ENCODE measurements around the gene POU2F2.
"Not testable (repeated sequence)": the region's sequence is repeated elsewhere in the genome, so short reads cannot be mapped to it uniquely, and the experiment has no call there.

The POU2F2 gene

DNA sequence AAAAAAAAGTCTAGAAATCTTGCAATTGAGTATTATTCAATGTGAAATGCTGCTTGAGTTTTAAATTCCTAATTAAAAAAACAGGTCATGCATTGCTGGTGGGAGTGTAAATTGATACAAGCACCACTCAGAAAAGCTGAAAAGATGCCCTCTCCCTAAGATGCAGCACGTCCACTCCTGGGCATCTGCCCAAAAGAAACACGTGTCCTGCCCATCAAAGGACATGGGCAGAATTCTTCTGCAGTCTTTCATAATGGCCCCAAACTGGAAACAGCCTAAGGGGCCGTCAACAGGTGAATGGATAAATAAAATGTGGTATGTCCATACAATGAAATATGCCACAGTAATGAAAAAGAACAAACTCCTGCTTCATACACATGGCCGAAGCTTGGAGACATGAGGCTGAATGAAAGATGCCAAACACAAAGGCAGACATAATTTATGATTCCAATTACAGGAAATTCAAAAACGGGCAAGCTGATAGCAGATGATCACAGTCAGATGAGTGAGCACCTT lies 7.8 kb downstream of the POU2F2 start:
- DNase-seq: no peak

DNA sequence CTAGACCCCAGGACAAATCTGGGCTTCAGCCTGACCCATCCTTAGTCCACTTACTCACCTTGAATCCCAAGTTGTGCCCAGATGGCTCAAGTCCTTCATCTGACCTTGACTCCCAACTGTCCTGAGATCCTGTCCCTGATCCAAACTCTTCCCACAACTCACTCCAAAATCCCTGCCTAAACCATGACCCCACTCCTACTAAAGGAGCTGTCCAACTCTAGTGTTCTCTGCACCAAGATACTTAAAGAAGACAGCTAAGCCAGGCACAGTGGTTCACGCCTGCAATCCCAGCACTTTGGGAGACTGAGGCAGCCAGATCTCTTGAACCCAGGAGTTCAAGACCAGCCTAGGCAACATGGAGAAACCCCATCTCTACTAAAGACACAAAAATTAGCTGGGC lies 8.5 kb downstream of the POU2F2 start:
- no peak for DNase-seq

DNA sequence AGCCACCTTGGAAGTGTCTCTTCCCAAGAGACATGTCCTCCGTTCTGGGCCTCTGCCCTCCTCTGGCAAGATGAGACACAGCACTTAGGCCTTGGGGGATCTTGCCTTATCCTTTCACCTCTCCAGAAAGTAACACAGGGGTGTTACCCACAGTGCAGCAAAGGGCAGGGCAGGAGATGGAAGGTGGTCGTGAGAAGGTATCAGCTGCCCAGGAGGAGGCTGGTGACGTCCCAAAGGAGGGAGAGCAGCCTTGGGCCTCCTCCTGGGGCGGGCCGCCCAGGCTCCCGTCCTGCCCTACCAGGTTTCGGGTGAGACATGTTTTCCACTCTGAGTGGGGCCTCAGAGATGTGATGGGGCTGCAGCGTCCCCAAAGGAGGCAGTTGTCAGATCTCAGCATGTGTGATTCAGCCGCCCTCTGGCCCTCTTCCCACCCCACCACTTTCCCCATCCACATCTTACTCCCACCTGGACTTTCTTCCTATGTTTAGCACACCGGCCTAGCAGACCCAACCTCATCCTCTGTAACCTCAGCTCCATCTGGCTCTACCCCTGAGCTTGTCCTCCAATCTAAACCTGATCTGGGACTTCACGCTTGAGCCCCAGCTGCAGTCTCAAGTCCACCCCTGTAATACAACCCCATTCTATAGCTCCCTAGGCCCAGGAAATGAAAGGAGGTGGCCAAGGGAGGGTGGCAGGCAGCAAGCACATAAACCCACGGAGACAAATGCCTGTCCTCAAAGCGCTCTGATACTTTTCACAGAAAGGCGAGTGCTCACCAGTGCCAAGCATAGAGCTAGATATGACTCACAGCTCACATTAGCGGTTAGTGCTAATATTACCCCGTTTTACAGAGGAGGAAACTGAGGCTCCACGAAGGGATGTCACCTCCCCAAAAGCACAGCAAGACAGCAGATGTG lies 9.3 kb downstream of the POU2F2 start:
- DNase-seq: peak; percentile 70

DNA sequence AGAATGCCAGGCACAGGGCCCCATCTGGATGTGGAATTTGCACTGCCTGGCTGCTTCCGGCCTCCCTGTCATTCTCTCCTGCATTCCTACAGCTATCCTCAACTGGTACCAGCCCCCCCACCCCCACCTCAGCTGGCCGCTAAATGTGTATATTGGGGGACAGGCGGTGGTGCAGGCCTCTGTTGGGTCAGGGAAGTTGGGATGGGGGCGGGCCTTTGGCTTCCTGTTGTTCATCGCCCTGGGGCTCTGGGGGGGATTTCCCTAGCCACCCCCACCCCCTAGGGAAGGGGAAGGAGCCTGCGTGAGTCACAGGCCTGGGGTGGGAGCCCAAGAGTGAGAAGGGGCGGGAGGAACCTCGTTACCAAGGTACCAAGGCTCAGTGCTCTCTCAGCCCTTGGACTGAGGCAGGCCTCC lies 10.6 kb downstream of the POU2F2 start:
- DNase-seq: peak; percentile 85

DNA sequence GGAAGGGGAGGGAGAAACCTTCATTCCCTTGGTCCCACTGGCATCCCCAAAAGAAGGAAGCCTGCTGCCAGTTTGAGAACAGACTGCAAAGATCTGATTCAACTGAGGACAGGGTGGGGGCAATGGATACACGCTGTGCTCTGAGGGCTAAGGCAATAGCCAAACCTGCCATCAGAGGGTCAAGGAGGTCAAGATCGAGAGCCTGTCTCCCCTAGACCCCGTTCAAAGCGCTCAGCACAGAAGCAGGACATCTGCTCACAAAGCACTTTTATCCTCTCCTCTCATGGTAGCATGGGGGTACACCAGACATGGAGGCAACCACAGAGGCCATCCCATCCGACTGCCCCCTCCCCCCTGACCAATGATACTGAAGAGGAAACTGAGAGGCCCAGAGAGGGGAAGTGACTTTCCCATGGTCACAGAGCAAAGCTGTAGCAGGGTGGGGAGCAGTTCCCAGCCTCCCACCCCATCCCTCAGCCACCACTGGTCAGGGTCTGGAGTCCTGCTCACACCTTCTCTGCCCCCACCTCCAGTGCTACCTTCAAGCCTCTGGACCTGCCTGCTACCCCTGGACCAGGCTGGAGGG lies 11.1 kb downstream of the POU2F2 start:
- DNase-seq: no peak

DNA sequence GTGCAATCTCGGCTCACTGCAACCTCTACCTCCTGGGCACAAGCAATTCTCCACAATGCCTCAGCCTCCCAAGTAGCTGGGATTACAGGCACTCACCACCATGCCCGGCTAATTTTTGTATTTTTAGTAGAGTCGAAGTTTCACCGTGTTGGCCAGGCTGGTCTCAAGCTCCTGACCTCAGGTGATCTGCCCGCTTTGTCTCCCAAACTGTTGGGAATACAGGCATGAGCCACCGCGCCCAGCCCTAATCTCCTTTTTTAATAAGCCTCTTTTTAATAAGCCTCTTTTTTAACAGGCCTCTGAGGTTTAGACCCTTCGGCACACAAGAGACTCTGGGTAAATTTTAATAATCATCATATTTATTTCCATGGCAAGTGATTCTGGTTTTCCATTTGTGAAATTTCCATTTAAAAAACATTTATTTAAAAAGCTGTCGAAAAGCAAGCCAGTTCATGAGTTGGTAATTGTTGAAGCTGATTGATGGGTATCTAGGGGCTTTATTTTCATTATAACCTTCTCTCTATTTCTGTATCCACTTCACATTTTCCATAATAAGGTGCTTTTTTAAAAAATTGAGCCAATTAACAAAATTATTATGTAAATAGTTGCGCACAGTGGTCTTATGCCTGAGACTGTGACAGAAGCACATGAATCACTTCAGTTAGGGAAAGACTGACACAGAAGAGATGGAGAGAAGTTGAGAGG lies 11.8 kb downstream of the POU2F2 start:
- no peak for DNase-seq

DNA sequence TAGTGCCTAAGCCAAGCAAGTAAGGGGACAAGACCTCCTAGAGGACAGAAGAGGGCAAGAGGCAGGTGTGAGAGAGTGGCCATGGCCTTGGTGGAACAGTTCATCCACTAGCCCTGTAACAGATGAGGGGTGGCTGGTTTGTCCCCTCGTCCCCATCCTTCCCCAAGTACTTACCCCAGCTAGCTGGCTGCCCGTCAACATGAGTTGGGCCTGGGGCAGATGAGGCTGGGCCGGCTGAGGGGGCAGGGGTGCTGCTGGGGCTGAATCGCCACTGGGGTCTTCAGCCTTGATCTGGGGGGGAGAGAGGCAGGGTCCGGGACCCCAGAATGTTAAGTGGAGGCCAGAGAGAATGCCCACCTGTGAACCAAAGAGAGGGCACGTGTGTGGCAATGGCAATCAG lies 15.2 kb downstream of the POU2F2 start:
- no peak for DNase-seq

DNA sequence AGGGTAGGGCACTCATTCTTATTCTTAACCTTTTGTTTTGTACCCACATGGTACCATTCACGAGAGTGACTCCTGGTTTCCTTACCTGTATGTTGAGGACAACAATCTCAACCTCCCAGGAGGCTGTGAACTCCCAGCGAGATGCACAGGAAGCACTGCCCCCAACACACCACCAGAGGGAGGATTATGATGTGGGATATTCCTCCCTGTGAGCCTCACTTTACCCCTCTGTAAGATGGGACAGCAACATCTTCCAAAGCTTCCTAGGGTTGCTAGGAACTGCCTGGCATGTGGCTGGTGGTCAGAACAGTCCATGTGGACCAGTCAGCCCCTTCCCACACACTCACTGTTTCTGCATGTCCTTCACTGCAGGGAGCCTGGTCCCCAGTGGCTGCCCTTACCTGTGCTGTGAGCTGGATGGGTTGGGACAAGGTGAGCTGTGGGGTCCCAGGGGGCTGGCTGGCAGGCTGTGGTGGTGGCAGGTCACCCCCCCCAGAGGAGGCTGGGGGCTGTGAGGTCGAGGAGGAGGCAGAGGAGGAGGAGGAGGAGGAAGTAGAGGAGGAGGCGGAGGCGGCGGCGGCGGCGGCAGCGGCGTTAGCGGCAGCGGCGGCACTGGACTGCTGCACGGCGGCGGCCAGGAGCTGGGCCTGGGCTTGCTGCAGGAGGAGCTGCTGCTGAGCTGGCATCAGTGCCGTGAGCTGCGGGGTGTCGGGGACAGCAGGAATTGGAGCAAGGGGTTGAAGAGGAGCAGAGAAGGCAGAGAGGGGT lies 15.8 kb downstream of the POU2F2 start:
- DNase-seq: no peak

DNA sequence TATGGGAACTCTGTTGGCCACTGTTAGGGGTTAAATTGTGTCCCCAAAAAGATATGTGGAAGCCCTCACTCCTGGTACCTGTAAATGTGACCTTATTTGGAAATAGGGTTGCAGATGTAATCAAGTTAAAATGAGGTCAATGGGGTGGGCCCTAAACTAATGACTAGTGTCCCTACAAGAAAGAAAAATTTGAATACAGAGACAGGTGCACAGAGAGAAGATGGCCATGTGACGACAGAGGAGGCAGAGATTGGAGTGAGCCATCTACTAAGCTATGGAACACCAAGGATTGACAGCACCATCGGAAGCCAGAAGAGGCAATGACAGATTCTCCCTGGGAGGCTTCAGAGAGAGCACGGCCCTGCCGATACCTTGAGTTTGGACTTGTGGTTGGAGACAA lies 16.5 kb downstream of the POU2F2 start:
- DNase-seq: no peak

DNA sequence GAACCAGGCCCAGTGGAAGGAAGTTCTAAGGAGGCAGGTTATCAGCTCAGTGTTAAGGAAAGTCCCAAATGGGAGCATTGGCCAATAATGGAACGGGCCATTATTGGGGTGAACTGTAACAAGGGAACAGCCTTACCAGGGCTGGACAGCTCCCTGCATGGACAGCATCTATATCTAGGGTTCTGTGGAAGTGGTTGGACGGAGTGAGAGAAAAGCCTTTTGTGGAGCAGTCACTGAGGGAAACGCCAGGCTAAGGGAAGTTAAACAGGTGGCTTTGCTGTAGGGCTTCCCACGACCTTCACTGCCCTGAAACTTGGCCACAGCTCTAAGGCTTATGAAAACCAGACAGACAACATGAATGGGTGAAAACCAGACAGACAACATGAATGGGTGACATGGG lies 17.0 kb downstream of the POU2F2 start:
- DNase-seq: no peak

DNA sequence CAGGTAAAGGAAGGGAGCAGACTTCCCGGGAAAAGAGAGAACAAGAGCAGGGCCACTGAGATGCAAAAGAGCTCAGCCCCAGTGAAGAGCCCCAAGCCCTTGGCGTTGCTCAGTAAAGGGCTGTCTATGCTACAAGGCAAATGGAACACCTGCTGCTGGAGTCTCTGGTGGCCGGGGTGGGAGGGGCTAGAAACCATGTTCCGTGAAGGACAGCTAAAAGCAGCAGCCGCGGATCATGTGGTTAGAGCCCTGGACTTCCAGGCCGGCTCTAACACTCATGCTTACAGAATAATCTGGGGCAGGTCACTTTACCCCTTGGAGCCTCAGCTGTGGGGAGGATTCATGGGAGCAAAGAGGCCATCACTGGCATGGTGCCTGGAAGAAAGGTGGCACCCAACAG lies 17.8 kb downstream of the POU2F2 start:
- DNase-seq: no peak

DNA sequence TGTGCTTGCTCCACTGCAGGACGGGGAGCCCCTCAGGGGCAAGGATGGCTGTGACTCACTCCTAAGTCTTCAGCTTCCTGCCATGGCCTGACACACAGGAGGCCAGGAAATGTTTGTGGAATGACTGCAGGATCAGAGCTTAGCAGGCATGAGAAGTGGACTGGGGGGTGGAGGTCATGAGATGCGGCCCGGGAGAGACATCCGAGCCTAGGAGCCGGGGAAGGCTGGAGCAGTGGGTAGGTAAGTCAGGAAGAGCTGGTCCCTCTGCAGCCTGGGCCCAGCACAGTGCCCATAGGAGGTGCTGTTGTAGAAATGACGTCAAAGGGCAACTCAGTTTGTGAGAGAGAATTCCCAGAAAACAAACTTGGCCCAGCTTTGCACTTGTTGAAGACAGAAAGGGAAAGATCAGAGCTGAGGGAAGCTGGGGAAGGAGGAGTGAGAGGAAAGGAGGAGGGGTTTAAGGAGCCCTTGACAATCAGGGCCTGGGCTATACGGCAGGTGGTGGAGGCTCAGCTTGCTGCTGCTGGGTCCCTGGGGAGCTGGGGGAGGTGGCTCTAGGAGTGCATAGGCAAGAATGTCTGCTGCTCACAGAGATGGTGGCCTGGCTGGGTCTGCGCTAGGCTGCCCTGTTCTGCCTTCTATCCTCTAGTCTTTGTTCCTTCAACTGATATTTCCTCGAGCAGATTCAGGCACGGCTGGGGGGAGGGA lies 18.5 kb downstream of the POU2F2 start:
- DNase-seq: no peak

DNA sequence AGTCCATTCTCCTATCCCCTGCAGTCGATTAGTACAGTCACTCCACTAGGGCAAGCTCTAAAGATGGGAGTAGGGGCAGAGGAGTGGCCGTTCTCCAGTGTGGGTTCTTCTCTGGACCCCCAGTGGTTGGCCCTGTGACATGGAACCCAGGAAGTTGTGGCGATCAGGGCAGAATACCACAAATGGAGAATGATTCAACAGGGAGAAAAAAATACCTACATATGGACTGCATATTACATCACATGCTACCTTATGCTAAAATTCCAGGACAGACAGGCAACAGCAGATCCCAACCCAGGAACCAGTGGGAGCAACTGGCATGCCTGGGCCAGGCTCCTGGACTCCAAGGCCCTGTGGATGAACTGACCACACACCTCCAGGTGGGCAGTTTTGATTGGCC lies 20.4 kb downstream of the POU2F2 start:
- DNase-seq: no peak

DNA sequence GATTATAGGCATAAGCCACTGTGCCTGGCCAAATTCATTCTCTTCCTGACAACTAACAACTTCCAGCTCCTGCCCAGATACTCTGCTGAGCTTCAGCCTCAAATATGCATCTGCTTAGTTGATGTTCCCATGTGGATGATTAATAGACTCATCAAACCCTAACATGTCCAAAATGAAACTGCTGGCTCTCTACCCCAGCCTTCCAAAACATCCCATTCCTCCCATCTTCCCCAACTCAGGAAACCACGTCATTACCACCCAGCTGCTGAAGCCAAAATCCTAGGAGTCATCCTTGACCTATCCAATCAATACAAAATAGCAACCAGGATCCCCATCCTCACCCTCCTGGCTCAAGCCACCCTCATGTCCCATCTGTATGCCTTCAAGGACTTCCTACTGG lies 20.9 kb downstream of the POU2F2 start:
- DNase-seq: no peak

DNA sequence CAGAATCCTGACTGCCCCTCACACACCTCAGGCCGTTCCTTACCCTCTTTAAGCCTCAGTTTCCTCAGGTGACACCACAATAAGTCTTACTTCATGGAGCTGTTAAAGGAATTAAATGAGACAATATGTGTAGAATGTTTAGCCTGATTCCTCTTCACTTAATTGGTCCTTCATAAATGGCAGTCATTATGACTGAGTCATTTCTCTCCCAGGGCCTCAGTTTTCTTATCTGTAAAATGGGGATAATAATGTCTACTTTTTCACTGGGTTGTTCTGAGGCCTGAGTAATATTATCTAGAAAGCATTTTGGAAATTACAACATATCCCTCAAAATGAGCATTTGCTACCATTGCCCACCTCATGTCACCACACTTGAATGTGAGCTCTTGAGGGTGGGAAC lies 21.6 kb downstream of the POU2F2 start:
- DNase-seq: no peak

DNA sequence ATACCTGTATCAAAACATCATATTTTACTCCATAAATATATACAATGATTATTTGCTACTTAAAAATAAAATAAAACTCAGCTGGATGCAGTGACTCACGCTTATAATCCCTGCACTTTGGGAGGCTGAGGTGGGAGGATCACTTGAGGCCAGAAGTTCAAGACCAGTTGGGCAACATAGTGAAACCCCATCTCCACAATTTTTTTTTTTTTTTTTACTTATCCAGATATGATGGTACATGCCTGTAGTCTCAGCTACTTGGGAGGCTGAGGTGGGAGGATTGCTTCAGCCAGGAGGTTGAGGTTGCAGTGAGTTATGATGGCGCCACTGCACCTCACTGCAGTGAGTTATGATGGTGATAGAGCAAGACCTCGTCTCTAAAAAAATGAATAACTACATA lies 22.4 kb downstream of the POU2F2 start:
- DNase-seq: no peak

DNA sequence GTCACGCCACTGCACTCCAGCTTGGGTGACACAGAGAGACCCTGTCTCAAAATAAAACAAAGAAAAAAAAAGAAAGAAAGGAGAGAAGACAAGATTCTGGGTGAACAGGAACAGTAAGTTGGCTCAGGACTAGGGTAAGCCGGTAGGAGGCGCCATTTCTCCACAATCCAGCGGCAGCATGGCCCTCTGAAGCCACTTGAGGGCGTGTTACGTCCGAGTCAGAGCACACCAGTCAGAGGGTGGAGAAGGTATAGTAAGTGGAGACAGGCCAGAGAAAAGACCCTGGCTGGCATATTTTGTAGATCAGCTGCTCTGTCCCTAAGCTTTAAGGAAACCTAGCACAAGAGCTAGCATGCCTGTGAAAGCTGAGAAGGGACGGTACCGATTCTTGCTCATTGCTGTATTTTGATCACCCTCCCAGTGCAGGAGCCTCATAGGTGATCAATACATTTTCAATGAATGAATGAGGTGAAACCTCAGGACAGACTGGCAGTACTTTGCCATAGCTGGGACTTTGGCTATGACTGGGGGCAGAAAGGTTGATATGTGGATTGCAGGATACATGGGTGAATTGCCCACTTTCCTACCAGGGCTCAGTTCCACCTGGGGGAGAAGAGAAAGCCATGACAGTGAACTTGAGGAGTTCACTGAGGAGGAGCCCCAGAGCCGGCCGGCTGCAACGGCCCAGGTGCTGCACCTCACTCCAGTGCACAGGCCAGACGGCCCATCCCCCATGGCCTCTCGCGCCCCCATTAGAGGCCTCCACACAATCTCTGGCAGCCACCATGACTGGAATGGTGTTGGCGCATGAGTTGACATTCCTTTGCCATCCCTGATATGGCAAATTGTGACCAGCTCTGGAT lies 23.5 kb downstream of the POU2F2 start:
- DNase-seq: peak; percentile 88

DNA sequence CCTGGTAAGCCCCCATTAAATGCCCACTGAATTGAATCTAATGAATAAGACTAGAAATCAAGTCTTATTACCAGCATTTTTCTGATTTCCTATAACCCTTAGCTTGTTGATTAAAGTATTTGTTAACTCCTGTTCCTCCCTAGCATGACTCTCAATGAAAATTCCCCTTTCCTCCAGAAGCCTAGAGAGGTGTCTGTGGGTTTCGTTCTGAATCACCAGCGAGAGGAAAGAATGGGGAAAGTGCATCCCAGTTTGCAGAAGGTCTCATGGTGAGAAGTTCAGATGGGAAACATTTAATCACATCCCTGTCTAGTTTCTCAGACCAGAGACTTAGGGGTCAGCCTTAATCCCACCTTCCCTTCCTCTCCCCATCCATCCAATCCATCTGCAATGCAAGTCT lies 26.9 kb downstream of the POU2F2 start:
- no peak for DNase-seq

DNA sequence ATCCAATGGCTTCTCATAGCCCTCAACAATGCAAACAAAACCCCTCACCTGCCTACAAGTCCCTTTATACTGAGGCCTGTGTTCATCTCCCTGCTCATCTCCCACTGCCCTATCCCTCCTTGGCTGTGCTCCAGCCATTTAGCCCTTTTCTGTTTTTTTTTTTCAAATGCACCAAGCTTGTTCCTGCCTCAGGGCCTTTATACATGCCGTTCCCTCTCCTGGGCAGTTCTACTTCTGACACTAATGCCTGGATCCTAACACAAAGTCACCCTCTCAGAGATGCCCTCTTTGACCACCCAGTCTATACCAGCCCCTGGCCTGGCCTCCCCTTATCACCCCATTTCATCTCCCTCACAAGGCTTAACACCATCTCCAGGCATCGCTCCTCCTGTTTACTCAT lies 29.4 kb downstream of the POU2F2 start:
- no peak for DNase-seq

DNA sequence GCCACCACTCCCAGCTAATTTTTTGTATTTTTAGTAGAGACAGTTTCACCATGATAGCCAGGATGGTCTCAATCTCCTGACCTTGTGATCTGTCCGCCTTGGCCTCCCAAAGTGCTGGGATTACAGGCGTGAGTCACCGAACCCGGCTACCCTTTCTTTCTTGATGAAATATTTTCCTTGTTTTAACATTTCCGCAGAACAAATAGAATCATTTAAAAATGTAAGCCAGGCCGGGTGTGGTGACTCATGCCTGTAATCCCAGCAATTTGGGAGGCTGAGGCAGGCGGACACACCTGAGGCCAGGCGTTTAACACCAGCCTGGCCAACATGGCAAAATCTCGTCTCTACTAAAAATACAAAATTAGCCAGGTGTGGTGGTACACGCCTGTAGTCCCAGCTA lies 32.0 kb downstream of the POU2F2 start:
- not testable (repeated sequence) for DNase-seq

DNA sequence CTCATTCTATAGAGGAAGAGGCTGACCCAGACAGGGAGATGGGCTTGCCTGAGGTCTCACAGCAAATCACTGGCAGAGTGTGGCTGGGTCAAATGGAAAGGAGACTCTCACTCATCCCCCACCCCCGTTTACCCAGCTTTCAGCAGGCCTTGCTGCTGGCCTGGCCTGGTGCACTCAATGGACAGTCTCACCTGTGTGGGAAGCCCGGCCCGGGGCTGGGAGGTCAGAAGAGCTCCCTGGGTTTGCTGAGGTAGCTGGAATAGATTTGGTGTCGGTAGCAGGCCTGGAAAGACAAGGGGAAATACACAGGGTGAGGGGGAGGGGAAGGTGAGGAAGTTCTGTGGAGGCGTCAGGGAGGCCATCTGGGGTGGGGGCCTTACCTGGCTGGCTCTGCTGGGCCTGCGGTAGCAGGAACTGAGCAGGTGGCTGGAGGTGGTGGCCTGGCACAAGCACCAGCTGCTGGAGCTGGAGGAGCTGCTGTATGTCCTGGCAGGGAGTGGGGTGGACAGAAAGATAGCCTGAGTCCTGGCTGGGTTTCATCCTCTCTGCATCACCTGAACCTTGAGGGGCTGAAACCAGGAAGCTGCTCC lies 32.8 kb downstream of the POU2F2 start:
- no peak for DNase-seq

Data from stimulated activated CD4-positive, alpha-beta T cell treated with anti-CD3 and anti-CD28 coated beads, Interleukin-4, amount 100 ng/mL, for 1 hour (primary cell).